Measurements from ENCODE around the gene CDR2L.
A peak's percentile ranks its signal among the peaks of the same experiment; 100 is the strongest.
"Not testable (repeated sequence)": the region's sequence is repeated elsewhere in the genome, so short reads cannot be mapped to it uniquely, and the experiment has no call there.

CDR2L gene

DNA sequence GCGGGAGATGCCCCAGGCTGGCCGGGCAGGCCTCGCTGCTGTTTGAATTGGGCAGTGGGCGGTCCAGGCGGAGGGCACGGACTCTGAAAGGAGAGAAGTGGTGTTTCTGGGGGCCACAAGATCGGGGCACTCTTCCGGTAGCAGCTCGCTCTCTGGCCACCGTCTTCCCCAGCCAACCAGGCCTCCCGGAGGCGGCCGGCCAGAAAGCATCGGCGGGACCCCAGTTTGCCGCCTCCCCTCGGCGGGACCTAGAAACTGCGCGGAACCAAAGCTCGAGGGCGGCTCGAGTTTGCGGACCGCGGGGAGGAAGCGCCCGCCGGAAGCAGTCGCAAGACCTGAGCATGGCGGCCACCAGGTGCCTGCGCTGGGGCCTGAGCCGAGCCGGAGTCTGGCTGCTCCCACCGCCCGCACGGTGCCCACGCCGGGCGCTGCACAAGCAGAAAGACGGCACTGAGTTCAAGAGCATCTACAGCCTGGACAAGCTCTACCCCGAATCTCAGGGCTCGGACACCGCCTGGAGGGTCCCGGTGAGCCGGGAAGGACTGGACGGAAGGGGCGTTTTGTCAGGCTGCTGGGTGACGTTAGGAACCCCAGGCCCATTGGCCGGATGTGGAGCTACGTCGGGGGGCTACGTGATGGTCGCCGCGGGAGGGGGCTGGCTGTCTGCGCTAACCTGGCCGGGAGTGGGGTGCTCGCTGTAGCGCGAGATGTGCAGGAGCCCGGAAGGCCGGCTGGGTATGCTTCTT, 25.1 kb downstream of the CDR2L start, which contains the start of gene MRPL58:
TSS of gene MRPL58 (plus strand) at position 325 of the 746 bp plus-strand sequence. CDS start at position 342, 17 bp downstream.
- peak; percentile 89 for DNase-seq

DNA sequence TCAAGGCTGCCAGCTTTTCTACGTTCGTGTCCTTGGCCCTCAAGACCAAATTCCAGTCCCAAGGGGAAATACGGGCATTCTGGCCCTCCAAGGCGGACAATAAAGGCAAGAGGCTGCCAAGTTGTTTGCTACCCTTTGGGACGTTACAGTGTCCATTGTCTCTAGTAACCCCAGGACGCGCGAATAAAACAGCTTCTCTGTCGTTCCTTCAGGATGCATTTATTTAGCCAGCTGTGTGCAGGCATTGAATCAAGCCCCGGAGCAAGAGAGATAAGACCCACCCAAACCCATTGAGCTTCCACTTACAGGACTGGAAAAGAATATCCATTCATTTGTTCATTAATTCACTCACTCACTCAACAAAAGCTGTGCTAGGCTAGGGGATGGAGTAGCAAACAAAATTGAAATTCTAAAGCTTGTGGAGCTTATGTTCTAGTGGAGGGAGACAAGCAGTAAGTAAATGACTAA, 25.7 kb downstream of the CDR2L start:
- DNase-seq: no peak

DNA sequence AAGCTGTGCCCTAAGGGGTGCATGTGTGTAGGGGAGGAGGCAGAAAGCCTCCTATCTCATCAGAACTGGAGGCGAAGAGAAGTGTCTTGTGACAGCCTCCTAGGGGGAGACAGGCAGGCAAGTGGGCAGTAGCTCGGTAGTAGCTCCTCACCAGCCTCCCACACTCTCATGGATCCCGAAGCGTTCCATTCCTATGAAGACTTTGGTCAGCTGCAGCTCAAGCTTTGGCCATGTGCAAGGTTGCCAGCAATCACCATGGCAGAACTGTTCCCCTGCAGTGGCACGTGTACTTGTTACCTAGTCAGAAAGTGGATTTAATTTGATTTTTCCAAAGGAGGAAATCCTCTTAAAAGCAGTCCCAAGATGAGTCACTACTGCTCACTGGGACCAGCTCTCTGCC, 31.7 kb downstream of the CDR2L start:
- no peak for DNase-seq

DNA sequence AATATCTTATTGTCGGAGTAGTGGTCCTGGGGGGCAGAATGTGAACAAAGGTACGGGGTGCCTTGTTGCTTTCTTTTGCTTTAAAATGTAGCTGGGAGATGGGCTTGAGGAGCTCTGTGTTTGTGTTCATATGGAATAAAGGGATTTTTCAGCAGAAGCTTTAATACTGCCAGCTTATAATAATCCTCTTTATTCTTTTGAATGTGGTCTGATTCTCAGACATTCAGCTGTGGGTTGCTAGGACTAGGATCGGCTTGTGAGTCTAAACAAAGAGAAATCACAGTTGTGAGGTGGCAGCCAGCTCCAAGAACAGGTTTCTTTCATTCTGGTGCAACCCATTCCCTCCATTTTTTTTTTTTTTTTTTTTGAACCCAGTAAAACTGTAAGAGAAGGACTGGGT, 32.3 kb downstream of the CDR2L start:
- DNase-seq: no peak

DNA sequence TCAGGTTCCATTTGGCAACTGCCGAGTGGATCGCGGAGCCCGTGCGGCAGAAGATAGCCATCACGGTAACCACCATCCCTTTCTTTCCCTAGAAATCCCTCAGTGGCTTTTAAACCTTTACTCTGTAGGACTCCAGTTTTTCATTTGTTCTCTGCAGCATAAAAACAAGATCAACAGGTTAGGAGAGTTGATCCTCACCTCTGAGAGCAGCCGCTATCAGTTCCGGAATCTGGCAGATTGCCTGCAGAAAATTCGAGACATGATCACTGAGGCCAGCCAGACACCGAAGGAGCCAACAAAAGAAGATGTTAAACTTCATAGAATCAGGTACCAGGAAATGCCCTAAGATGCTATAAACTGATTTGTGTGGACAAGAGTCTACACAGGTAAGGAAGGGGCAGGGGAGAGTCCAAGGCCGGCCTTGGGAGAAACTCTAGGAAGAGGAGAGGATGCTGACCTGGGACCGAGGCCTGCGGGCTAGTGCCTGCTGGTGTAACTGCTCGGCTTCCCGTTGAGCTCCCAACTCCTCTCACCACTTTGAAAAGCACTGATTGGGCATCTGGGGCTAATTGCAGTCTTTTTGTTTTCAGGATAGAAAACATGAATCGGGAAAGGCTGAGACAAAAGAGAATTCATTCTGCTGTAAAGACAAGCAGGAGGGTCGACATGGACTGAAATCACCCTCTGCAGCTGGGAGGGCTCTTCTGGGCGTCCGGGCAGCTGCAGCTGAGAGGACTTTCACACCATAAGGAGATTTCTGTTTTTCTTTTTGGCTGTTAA, 33.1 kb downstream of the CDR2L start:
- DNase-seq: no peak

DNA sequence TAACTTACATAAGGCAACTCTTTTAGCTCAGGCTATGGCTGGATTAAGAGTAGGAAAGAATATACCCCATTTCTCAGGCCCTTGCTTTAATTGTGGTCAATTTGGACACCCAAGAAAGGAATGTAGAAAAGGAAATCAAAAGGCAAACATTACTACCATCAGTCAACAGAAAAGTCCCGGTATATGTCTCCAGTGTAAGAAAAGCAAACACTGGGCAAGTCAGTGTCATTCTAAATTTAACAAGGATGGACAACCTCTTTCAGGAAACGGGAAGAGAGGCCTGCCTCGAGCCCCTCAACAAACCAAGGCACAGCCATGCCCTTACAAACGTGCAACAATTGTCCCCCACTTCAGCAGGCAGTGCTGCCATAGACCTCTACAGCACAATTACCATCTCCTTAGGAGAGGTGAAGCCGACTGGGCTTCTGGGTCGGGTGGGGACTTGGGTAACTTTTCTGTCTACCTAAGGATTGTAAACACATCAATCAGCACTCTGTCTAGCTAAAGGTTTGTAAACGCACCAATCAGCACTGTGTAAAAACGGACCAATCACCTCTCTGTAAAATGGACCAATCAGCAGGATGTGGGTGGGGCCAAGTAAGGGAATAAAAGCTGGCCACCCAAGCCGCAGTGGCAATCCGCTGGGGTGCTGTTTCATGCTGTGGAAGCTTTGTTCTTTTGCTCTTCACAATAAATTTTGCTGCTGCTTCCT, 37.4 kb downstream of the CDR2L start:
- no peak for DNase-seq

DNA sequence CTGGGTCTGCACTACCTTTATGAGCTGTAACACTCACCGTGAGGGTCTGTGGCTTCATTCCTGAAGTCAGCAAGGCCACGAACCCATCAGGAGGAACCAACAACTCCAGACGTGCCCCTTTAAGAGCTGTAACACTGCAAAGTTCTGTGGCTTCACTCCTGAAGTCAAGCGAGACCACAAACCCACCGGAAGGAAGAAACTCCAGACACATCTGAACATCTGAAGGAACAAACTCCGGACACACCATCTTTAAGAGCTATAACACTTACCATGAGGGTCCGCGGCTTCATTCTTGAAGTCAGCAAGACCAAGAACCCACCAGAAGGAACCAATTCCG, 37.9 kb downstream of the CDR2L start:
- not testable (repeated sequence) for DNase-seq

DNA sequence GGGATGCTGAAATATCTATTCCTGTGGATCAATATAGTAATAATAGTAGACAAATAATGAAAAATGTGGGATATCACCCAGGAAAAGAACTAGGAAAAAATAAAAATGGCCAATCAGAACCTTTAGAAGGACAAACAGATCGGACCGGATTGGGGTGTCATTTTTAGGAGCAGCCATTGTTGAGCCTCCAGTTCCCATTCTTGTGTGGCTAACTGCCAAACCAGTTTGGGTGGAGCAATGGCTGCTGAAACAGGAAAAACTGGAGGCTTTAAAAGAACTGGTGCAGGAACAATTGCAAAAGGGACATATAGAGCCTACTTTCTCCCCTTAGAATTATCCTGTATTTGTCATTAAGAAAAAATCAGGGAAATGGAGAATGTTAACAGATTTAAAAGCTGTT, 39.2 kb downstream of the CDR2L start:
- DNase-seq: not testable (repeated sequence)

DNA sequence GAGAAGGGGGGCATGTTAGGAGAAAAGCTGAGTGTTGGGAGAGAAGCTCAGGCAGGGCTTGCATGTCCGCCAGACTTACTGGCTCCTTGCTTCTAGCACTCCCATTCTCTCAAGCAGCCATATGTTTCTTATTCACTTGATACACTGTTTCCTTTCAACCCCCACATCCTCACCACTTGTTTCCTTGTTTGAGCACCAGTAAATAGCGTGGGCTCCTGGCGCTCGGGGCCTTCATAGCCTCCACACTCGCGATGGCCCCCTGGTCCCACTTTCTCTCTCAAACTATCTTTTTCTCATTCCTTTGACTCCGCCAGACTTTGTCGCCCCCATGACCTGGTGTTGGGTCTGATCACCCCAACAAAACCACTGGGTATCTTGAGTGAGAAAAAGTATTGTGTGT, 42.7 kb downstream of the CDR2L start:
- no peak for DNase-seq

DNA sequence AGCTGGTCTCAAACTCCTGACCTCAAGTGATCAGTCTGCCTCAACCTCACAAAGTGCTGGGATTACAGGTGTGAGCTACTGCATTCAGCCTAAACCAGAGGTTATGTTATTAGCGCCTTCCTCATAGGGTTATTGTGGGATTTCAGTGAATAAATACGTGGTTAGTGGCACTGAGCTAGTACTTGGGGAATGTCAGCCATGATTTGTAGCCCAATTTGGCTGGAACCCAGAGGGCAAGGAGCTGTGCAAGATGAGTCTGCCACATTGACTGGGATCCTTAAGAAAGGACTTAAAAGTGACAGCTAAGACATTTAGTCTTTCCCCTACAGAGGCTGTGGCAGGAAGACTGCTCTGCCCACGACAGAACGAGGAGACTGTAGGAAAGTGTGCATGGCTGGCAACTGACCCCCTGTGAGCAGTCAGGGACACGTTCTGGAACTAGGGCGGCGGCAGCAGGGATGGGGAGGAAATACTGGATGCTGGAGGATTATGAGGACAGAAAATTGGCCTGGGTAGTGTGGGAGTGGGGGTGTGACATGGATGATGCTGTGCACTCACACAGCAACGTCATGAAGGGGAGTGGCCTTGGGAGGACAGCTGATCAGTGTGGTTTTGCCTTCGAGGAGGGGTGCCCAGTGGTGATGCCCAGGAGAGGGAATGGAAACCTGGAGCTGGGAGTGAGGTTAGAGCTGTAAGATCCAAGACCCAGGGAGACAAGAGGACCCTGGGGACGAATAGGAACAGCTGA, 44.7 kb downstream of the CDR2L start:
- peak; percentile 79 for DNase-seq

DNA sequence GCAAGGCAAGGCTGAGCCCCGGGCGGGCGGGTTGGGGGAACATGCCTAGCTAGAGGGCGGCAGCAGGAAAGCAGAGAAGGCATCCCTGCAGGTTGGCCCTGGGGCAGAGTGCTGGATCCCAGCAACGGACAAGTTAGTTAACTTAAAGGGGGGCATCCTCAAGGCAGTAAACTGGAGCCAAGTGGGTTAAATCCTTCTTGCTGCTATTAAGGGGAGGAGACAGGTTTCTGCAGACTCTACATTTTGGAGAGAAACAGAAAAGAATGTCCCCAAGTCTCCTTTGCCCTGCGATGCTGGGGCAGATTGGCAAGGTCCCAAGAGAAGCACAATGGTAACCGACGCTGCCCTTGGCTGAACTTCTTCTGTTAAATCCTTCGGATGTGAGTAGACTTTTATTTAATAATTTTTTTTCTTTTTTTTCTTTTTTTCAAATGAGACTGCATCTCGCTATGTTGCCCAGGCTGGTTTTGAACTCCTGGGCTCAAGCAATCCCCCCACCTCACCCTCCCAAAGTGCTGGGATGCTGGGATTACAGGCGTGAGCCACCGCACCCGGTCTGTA, 45.4 kb downstream of the CDR2L start:
- no peak for DNase-seq

DNA sequence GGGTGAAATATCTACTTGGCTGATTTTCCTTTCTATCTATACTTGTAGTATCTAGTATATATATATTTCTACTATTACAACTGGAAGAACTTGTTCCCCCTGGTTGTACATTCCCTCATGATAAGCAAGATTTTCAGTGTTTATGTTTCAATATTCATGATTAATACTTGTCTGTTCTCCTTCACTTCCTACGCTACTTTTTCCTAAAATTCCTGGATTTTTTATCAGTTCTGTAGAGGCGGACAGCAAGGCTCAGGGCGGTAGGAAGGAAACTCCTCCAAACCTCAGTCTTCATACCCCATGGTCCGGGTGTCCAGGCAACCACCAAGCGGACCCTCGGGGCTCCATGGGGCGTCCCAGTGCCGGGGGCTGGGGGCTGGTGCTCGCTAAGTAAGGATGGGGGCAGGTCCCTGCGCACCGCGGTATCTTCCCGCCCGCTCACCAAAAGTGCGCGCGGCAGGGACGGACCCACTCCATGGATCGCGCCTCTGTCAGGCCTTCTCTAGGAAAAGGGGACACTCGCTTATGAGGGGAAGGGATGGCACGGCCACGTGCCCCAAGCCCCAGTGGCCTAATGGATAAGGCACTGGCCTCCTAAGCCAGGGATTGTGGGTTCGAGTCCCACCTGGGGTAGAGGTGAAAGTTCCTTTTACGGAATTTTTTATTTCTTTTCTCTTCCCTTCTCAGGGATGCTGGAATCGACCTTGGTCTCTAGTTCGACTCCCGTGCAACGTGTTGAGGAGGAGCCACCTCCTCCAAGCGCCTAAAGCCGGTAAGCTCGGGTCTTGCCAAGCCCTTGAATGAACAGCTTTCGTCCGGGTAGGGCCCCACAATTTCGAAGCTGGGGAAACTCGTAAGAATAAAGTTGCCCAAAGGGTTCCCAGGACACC, 46.2 kb downstream of the CDR2L start:
- DNase-seq: peak; percentile 83

DNA sequence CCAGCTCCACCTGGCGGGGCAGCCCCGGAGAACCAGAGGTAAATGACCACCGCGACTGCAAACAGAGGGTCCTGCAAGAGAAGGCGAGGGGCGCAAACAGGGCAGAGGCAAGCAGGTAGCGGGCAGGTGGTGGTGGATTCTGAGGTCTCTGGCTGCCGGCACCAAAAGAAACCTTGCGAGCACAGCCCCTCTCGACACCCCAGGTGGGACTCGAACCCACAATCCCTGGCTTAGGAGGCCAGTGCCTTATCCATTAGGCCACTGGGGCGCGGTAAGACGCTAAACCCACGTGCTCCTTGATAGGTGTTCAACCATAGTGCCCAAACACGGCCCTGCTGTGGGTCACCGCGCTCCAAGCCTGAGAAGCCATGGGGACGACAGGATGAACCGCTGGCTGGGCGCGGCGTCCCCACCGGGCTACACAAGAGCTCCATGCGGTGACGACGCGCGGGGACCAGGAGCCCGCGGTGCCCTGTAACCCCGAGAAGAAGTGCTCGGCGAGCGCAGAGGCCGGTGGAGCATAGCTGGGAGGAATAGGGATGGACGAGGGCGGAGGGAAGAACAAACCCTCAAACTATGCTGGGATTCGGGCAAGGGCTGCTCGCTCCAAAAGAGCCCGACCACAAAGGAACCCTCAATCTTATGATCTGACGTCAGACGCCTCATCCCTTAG, 46.9 kb downstream of the CDR2L start:
- DNase-seq: peak; percentile 80

DNA sequence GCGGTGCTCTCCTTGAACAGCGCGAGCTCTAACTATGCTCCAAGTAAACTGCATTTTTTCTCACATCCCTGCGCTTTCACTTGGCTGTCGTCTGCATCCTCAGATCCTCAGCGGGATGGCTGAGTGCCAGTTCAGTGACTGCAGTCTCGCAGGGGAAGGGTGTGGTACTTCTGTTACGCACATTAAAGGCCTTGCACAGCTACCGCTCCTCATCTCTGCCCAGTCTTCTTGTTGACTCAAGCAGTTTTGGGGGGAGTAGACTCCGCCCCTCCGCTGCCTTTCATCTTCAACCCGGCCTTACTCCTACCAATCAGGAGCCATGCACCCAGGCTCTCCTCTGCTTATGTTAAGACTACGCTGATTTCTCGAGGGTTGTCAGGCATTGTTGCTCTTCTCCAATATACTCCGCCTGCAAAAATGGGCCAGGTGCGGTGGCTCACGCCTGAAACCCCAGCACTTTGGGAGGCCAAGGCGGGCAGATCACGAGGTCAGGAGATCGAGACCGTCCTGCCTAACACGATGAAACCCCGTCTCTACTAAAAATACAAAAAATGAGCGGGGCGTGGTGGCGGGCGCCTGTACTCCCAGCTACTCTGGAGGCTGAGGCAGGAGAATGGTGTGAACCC, 49.3 kb downstream of the CDR2L start:
- DNase-seq: peak; percentile 13

DNA sequence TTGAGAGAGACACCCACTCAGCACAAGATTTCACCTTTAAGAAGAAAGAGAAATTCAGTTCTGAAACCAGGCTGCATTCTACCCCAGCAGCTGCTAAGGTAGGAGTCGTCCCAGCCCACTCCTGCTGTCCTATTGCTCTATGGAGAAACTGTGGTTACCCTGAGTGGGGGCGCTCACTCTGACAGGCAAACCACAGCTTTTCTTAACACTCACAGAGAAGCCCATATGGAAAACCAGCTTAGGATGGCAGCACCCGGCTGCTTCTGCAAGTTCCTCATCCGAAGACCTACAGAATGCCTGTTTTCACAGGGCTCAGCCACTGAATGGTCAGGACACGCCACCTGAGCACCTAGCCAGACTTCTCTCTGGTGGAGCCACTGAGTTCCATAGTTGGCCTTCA, 51.8 kb downstream of the CDR2L start:
- DNase-seq: no peak

DNA sequence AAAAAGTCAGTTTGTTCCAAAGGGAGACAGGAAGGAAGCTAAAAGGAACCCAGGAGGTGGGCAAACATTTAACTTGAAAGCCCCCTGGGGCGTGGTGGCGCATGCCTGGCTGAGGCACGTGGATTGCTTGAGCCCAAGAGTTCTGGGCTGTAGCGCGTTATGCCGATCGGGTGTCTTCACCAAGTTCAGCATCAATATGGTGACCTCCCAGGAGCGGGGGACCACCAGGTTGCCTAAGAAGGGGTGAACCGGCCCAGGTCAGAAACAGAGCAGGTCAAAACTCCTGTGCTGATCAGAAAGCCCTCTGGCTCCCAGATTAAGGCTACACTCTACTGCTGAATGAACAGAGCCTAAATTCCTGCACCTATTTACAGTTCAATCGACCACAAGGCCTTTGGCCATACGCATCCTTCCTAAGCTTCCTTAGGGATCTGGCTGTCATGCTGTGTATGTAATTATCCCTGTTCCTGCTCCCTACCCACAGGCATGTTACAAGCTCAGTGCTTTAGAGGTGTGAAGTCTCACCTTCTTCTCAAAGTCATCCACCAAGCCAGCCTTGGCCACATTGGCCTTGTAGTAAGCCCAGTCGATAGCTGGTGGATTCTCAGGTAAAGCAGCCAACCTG, 54.3 kb downstream of the CDR2L start:
- no peak for DNase-seq

DNA sequence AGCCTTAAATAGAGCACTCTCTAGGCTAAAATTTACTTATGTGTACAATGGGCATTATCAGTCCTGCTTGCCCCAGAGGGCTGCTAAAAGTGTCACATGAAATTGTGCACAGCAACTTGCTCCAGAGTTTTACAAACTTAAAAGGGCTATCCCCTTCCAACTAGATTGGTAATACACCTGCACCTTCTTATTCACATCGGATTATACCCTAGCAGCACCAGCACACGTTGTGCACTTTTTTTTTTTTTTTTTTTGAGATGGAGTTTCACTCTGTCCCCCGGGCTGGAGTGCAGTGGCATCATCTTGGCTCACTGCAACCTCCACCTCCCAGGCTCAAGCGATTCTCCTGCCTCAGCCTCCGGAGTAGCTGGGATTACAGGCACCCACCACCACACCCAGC, 56.4 kb downstream of the CDR2L start:
- not testable (repeated sequence) for DNase-seq

DNA sequence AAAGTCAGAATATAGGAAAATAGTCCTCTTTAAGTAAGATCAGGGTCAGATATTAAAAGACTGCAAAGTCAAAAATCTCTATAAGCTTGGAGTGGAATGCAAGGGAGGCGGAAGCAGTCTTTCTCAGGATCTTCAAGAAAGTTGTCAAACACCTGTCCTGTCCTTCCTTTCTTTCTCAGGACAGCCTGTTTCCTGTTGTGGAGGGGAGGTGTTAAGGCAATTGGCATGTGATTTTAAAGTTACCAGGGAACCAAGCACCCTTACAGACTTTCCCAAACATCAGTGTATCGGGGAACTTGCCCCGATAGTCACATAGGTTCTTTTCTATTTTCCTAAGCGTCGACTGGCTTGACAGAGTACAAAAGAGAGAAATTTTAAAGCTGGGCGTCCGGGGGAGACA, 57.3 kb downstream of the CDR2L start:
- no peak for DNase-seq

DNA sequence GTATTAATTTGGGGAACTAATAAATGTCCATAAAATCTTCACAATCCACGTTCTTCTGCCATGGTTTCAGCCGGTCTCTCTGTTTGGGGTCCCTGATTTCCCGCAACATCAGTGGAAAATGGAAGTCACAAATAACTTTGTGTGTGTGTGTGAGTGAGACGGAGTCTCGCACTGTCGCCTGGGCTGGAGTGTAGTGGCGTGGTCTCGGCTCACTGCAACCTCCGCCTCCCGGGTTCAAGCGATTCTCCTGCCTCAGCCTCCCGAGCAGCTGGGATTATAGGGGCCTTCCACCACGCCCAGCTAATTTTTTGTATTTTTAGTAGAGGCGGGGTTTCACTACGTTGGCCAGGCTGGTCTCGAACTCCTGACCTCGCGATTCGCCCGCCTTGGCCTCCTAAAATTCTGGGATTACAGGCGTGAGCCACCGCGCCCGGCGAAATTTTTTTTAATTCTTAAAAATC, 58.5 kb downstream of the CDR2L start:
- DNase-seq: not testable (repeated sequence)

All from HCEC 1CT (cell line).